Endothelial cell (in vitro differentiated cells): ENCODE measurements around the gene CYP4B1. TPM values are rescaled to one million over a fixed set of nuclear protein-coding genes. Genes with fewer than 3 reads are reported as not detected.

Source experiments
- DNase-seq: peaks from one replicate; pipeline ENCODE4 v3.0.0; 2021; ENCODE audit warnings: low spot score
- H3K27ac Mint-ChIP-seq: one replicate; pipeline ENCODE4 v1.8.0; 2021; ENCODE audit warnings: mixed read lengths, inconsistent platforms; ENCODE audit not compliant: unreplicated experiment
- H3K27me3 Mint-ChIP-seq: one replicate; pipeline ENCODE4 v1.8.0; 2021; ENCODE audit warnings: mild to moderate bottlenecking, moderate library complexity, mixed read lengths, inconsistent platforms; ENCODE audit not compliant: unreplicated experiment
- H3K36me3 Mint-ChIP-seq: one replicate; pipeline ENCODE4 v1.8.0; 2021; ENCODE audit warnings: mild to moderate bottlenecking, low read depth, mixed read lengths, inconsistent platforms; ENCODE audit not compliant: unreplicated experiment
- H3K4me1 Mint-ChIP-seq: one replicate; pipeline ENCODE4 v1.8.0; 2021; ENCODE audit warnings: mild to moderate bottlenecking, mixed read lengths, inconsistent platforms; ENCODE audit not compliant: unreplicated experiment
- H3K4me3 Mint-ChIP-seq: one replicate; pipeline ENCODE4 v1.8.0; 2021; ENCODE audit warnings: mild to moderate bottlenecking, mixed read lengths, inconsistent platforms; ENCODE audit not compliant: unreplicated experiment
- H3K9me3 Mint-ChIP-seq: one replicate; pipeline ENCODE4 v1.8.0; 2021; ENCODE audit warnings: mixed read lengths, inconsistent platforms; ENCODE audit not compliant: unreplicated experiment
- total RNA-seq: library from RNA; stranded (reverse); fragmentation: NEBNext Ultra II Directional; extraction: Animal tissue kit (Norgen Biotek cat#: 25700); gene quantifications from one replicate; pipeline ENCODE4 v1.2.1, GENCODE V29; 2021; ENCODE audit not compliant: unreplicated experiment
- TF ChIP-seq, protein P1 (sequence below): fragments of 200-600 bp; sonication (generic); IDR thresholded peaks from one replicate; pipeline ENCODE4 v1.5.0; 2021; ENCODE audit warnings: antibody characterized with exemption; ENCODE audit not compliant: unreplicated experiment

CYP4B1 gene
- total RNA-seq, 1 donor from 2014 or later, result not detected

DNA sequence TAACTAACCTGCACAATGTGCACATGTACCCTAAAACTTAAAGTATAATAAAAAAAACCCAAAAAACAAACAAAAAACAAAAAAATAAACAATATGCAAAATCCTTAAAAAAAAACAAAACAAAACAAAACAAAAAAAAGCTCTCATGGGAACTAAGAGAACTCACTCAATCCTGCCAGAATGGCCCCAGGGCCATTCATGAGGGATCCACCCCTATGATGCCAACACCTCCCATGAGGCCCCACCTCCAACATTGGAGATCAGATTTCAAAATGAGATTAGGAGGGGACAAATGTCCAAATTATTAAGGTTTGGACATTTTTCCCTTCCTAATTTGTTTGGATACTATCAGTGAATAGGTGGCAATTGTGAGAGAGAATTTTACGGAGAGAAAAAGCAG is 10.2 kb downstream of the CYP4B1 start:
- Mint-ChIP-seq H3K9me3 (peaks cover 4% of the 10 kb centered on the region), H3K36me3 (peaks cover 3% of the 10 kb centered on the region), H3K27ac (no peak overlapping the region), H3K27me3 (no peaks in the 10 kb centered on the region), H3K4me1 (peaks cover 15% of the 10 kb centered on the region), H3K4me3 (no peak overlapping the region)
- DNase-seq, result no peak
- TF ChIP-seq, protein P1, sequence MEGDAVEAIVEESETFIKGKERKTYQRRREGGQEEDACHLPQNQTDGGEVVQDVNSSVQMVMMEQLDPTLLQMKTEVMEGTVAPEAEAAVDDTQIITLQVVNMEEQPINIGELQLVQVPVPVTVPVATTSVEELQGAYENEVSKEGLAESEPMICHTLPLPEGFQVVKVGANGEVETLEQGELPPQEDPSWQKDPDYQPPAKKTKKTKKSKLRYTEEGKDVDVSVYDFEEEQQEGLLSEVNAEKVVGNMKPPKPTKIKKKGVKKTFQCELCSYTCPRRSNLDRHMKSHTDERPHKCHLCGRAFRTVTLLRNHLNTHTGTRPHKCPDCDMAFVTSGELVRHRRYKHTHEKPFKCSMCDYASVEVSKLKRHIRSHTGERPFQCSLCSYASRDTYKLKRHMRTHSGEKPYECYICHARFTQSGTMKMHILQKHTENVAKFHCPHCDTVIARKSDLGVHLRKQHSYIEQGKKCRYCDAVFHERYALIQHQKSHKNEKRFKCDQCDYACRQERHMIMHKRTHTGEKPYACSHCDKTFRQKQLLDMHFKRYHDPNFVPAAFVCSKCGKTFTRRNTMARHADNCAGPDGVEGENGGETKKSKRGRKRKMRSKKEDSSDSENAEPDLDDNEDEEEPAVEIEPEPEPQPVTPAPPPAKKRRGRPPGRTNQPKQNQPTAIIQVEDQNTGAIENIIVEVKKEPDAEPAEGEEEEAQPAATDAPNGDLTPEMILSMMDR, result no peak

DNA sequence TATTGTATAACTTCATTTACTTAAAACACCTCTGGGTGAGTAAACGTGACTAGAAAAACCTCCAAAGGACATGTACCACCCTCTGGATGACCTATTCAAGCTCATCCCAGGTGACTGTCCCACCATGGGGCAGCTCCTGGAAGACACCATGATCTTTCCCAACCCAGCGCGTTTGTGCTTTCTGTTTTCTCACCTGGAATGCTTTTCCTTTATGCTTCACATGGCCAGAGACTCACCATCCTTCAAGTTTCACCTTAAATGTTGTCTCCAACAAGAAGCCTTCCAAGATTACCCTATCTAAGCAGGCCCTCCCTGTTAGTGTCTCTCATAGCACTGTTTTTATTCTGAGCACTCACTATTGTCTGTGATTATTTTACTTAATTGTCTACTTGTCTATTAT is 11.1 kb downstream of the CYP4B1 start:
- H3K4me3 Mint-ChIP-seq, result no peak overlapping the region

DNA sequence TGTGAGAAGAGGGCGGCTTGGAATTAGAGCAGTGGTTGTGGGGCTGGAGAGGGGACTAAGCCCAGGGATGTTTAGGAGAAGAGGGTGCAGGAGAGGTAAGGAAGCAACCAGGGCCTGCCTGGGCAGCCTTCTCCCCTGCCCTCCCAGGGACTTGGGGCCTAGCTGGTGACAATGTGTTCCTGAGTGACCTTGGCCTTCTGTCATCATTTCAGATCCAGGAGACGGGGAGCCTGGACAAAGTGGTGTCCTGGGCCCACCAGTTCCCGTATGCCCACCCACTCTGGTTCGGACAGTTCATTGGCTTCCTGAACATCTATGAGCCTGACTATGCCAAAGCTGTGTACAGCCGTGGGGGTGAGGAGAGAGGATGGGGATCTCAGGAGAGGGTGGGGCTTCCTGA is 11.8 kb downstream of the CYP4B1 start:
- Mint-ChIP-seq H3K36me3 (peaks cover 3% of the 10 kb centered on the region), H3K27me3 (no peaks in the 10 kb centered on the region), H3K9me3 (peaks cover 4% of the 10 kb centered on the region), H3K4me1 (peaks cover 15% of the 10 kb centered on the region), H3K27ac (no peak overlapping the region), H3K4me3 (no peak overlapping the region)
- TF ChIP-seq, protein P1, result no peak
- DNase-seq, result no peak

More for the DNA sequence above, 11.1 kb downstream of the CYP4B1 start:
- no peak for DNase-seq
- Mint-ChIP-seq H3K36me3 (peaks cover 3% of the 10 kb centered on the region), H3K9me3 (peaks cover 4% of the 10 kb centered on the region), H3K27ac (no peak overlapping the region), H3K27me3 (no peaks in the 10 kb centered on the region), H3K4me1 (peaks cover 15% of the 10 kb centered on the region)
- TF ChIP-seq, protein P1, result no peak

DNA sequence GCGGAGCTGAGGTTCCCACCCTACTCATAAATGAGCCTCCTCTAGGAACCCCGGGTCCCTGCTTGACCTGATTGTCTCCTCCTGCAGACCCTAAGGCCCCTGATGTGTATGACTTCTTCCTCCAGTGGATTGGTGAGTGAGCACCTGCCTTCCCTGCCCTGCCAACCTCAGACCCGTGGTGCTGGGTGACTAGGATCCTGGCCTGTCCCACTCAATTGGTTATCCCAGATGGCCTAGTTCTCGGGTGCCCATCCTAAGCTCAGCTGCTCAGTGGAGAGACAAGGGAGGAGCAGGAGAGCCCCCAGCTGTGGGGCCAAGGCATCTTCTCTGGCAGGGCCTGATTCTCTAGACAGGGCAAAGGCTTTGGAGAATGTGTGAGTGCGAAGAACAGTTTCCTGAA is 12.2 kb downstream of the CYP4B1 start:
- TF ChIP-seq, protein P1, result no peak
- H3K36me3 Mint-ChIP-seq, result peaks cover 3% of the 10 kb centered on the region
- DNase-seq, result no peak
- peaks cover 12% of the 10 kb centered on the region for H3K4me1 Mint-ChIP-seq
- peaks cover 4% of the 10 kb centered on the region for H3K9me3 Mint-ChIP-seq
- no peaks in the 10 kb centered on the region for H3K27me3 Mint-ChIP-seq
- no peak overlapping the region for H3K4me3 Mint-ChIP-seq
- H3K27ac Mint-ChIP-seq, result no peak overlapping the region

DNA sequence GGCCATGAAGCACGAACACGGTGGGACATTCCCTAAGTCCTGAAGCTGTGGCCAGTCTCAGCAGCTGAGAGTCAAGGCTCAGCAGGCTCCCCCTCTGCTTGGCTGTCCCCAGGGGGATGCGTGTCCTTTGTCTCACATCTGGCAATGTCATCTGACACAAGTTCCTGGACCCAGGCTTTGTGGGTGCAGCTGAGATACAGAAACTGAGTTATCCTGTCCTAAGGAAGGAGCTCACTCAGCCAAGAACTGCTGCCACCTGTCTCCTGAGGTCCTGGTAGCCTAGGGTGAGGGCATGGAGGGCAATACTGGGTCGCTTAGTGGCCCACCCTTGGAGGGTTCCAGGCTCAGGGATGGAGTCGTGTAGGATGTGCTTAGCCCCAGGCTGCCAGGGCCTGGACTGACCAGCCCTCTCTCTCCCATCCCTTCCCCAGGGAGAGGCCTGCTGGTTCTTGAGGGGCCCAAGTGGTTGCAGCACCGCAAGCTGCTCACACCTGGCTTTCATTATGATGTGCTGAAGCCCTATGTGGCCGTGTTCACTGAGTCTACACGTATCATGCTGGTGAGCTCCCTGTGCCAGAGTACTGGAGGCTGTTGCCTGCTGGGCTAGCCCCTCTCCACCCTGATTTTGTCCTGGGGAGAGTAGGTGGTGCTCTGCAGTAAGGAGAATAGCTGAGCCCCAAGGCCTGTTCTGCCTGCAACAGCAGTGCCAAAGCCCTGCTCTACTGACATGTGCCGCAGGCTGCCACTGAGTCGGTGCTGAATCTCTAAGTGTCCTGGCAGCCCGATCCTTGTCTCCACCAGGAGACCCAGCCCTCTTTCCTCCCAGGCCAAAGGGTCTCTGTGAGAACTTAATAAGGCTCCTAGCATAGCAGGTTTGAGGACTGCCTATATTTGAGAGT is 13.5 kb downstream of the CYP4B1 start:
- Mint-ChIP-seq H3K27ac (no peak overlapping the region), H3K4me3 (no peak overlapping the region), H3K9me3 (peaks cover 3% of the 10 kb centered on the region), H3K27me3 (no peaks in the 10 kb centered on the region), H3K36me3 (peaks cover 2% of the 10 kb centered on the region), H3K4me1 (peaks cover 2% of the 10 kb centered on the region)
- no peak for DNase-seq
- TF ChIP-seq, protein P1, result no peak
